ENCODE results near the gene CCDC127.
A peak's percentile ranks its signal among the peaks of the same experiment; 100 is the strongest.
"Not testable (repeated sequence)": the region's sequence is repeated elsewhere in the genome, so short reads cannot be mapped to it uniquely, and the experiment has no call there.

The CCDC127 gene

DNA sequence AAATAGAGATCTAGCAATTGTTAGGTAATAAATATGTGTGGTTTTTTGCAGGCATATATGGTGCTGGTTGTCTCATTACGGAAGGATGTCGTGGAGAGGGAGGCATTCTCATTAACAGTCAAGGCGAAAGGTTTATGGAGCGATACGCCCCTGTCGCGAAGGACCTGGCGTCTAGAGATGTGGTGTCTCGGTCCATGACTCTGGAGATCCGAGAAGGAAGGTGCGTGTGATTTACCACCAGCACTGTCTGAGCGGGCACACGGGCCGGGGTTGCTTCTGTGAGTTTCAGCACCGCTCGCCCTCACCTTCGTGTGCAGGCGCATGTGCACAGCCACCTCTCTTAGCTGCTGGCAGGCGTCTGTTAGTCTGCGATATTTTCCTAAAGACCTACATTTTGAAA lies 15.5 kb upstream of the CCDC127 start:
- not testable (repeated sequence) for DNase-seq (ENCODE audit: low spot score)

DNA sequence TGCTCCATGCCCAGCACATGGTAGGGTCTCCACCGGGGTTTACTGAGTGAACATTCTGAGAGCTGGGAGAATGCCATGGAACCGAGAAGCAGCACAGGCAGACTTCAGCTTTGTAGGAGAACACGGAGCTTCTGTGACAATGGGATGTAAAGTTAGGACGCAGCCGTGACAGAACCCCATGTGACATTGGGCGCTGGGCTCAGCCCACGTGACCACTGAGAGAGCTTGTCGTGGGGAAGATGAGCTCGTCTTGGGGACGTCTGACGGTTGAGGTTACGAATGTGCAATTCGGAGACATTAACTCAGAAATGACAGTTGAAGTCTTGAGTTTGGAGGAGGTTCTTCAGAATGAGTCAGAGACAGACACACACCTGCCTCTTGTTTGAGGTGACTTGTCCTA lies 13.7 kb upstream of the CCDC127 start:
- DNase-seq (ENCODE audit: low spot score) = no peak

DNA sequence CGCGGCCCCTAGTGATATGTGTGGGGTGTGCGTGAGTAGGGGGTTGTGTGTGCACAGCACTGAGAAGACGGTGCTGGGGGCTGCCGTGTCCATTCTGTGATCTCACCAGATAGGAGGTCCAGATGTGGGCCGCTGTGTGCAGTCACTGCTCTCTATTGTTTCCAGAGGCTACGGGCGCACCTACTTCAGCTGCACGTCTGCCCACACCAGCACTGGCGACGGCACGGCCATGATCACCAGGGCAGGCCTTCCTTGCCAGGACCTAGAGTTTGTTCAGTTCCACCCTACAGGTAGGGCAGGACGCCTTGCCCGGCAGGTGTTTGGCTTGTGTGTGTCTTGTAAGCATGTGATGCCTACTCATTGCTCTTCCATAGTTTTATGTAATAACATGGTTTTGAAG lies 12.8 kb upstream of the CCDC127 start:
- DNase-seq (ENCODE audit: low spot score) = no peak

DNA sequence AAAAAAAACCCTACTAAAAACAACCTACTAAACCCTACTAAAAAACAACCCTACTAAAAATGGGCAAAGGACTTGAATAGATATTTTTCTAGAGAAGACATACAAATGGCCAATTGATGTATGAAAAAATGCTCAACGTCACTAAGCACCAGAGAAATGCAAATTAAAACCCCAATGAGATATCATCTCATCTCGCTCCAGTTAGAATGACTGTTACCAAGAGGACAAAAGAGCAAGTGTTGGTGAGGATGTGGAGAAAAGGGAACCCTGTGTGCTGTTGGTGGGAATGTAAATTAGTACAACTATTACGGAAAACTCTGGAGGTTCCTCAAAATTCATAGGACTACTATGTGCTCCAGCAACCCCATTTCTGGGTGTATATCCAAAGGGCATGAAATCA lies 10.9 kb upstream of the CCDC127 start:
- DNase-seq (ENCODE audit: low spot score) = no peak

DNA sequence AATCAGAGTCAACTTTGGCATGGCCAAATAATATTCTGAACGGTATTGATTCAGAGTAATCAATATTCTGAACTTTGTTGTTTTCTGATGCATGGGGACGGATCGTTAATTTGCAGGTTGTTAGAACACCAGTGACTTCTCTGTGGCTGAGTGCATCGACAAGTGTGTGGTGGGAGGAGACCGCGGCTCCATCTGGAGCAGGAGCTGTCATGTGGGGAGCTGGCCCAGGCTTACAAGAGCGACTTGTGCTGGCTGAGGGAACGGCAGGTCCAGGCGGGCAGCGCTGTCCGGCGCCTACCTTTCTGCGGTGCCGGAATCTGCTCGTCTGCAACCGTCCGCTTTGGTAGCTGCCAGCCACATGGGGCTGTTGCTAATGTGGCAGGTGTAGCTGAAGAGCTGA lies 9.4 kb upstream of the CCDC127 start:
- not testable (repeated sequence) for DNase-seq (ENCODE audit: low spot score)

DNA sequence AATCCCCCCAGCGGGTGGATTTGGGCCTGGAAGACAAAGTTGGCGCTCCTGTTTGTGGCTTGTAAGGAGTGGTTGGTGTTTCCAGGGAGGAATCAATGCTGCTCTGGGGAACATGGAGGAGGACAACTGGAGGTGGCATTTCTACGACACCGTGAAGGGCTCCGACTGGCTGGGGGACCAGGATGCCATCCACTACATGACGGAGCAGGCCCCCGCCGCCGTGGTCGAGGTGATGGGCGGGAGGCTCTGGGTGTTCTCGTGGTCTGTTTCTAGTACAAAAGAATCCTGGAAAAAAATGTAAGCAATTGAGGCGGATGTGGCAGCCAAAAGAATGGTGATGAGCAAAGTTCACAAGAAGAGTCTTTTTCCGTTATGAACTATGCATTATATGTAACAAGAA lies 7.4 kb upstream of the CCDC127 start:
- no peak for DNase-seq (ENCODE audit: low spot score)

DNA sequence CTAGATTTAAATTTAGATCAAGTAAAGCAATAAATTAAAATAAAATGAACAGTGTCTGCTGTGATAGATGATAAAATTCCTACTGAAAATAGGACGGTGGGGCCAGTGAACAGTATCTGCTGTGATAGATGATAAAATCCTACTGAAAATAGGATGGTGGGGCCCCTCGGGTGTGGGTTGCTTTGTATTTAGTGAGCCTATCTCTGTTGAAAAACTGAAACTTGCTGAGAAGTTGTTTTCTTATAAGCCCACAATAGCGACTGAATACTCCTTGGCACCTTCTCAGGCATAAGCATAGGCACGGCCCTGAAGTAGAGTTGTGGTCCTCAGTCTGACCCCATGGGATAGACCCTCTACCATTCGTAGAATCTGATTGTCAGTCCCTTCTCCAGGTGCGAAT lies 5.8 kb upstream of the CCDC127 start:
- no peak for DNase-seq (ENCODE audit: low spot score)

DNA sequence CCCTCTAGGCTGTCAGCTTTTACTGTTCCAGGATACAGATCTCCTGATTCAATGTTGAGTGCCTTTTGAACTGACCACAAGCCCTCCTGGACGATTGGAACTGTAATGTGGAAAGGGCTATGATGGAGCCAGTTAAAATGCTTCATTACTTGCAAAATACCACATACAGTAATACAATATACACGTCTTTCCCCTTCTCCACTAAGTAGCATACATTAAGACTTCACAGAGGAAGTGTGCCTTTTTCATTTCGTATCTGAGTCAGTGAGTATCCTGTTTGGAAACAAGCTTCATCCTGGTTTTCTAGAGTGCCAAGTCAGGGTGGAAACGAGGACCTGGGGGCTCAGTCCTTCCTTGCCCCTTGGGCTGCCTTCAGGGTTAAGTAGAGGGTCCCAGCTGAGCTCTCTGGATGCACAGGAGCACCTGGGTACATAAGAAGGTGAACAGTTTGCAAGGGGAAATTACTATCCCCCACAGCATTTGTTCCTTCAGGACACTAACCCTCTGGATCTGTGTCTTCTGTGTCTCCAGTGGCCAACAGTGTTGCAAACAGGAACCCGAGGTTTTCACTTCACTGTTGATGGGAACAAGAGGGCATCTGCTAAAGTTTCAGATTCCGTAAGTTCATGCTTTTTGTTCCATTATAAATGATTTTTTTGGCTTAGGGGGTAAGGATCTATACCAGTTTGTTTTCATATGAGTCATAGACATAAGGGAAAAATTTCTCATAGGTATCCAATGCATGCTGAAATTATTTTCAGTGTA lies 5.2 kb upstream of the CCDC127 start:
- not testable (repeated sequence) for DNase-seq (ENCODE audit: low spot score)

DNA sequence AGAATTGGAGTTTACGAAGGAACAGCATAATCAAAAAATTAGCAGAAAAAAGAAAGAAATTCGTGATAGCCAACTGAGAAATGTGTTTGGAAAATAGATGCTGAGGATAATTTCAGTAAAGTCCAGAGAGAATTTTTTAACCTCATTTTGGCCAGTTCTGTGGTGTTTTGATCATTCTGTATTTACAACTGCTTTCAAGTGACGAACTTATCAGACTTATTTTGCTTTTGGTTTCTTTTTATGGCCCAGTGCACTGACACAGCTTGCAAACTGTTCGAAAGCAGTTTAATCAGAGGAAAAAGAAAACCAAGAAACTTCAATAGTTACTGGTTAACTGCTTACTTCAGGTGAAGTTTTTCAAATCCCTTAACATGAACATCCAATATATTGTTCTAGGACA lies 2.0 kb upstream of the CCDC127 start:
- DNase-seq (ENCODE audit: low spot score) = no peak

DNA sequence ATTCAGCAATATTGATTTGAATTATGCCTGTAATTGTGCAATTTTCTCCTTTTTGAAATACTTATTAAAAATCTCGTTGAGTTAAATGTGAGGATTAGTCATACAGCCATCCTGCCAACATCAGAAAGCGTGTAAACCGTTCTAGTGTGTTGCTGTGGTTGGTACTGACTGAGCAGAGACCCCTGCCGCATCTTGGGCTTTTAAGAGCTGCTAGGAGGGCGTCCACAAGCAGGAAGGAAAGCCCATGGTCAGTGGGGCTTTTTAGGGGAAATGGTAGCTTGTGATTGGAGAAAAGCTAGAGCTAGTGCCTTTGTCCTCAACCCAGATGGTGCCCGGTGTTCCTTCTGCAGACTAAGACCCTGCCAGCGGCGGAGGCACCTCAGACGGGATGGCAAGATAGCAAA lies 1.5 kb upstream of the CCDC127 start:
- DNase-seq (ENCODE audit: low spot score) = peak; percentile 23

DNA sequence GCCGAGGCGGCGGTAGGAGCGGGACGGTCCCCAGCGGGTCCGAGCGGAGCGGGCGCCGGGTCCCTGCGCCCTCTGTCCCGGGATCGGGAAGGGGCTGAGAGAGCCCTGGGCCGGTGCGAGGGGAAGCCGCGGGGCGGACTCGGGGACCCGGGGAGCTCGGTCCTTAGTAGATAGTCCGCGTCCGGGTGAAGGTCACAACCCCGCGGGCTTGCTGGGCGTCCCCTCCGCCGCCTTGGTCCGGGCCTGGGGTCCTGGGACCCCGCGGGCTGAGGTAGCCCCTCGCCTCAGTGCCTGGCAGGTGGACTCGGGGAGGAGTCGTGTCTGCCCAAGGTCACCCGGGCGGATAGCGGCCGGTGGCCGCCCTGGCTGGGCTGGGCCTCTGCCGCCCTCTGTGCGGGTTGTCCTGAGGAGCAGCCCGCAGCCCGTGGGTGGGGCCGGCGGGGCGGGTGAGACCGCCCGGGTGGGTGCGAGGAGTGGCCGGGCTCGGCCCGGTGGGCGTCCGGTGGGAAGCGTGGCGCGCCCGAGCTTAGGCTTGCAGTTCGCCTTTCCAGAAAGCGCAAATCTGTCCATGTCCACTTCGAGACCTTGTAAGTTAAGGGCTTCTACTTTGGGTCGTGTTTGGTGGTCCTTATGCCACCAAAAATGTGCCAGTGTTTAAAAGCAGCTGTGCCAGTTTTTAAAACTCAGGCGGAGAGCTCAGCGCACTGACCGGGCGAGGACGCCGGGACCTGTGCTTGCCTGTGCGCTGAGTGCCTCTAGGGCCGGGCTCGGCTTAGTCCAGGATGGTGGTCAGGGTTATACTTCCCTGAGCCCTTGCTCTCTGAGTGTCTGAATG lies 721 bp upstream of the CCDC127 start:
- peak; percentile 20 for DNase-seq (ENCODE audit: low spot score)

DNA sequence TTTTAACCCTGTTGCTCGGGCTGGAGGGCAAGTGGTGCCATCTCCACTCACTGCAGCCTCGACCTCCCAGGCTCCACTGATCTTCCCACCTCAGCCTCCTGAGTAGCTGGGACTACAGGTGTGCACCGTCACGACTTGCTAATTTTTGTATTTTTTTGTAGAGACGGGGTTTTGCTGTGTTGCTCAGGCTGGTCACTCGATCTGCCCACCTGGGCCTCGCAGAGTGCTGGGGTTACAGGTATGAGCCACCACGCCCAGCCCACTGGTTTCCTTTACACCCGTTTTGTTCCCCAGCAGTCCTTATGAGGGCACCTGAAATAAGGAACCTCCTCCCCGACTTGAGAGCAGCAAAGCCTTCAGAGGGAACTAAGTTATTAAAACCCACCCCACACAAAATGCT lies 1.9 kb downstream of the CCDC127 start:
- DNase-seq (ENCODE audit: low spot score) = not testable (repeated sequence)

DNA sequence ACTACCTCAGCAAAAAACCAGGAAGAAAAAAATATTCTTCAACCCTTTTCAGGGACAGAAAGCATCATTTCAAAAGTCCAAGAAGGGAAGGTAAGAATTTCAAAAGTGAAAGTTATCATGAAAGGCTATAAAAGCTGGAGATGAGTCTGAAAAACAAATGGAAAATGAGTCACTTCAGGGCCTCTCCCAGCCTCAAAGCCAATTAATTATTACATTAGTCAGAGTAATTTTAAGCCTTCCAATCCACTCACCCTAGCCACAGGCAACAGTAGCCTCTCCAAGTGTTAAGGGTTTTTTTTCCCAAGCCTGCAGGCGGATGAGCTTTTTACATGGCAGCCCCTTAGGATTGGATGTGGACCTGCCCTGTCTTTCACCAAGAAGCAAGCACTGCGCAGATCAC lies 2.7 kb downstream of the CCDC127 start:
- DNase-seq (ENCODE audit: low spot score) = not testable (repeated sequence)

DNA sequence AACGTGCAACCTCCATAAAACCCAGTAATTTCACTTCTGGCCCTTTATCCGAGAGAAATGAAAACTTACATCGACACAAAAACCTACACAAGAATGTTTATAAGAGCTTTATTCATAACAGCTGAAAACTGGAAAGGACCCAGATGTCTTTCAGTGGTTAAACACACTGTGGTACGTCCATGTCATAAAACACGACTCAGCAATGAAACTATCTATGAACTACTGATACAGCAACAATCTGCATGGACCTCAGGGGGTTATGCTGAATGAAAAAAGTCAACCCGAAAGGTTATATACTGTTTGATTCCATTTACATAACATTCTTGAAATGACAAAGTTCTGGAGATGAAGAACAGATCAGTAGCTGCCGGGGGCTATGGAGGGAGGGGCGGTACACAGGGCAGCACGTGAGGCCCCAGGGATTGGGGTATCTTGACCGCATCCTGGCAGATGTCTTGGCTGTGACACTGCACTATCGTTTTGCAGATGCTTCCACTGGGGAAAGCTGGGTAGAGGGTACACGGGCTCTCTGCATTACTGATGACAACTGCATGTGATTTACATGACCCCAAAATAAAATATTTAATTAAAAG lies 4.1 kb downstream of the CCDC127 start:
- DNase-seq (ENCODE audit: low spot score) = no peak

DNA sequence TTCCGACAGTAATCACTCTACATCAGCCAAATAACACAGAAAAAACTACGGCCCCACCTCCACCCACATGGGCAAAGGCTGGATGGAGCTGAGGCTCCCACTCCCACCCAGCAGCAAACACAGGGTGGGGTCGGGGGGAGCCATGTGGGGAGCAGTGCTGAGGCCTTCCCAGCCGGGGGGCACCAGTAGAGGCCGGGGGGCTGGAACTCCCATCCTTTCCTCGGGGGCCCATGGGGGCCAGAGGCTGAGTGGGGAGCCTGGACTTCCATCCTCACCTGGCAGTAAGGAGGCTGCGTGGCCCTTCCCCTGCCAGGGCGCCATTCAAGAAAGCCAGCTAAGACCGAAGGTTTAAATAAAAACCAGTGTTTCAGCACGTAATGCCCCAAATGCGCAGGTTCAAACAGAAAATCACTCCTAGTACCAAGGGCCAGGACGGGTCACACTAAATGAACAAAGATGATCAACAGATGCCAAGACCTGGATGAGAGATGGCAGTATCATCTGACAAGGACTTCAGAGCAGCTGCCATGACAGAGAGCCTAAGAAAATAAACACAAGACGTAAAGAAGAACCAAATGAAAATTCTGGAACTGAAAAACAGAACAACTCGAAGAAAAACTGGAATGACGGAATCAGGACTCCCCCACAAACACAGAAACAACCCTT lies 9.4 kb downstream of the CCDC127 start:
- DNase-seq (ENCODE audit: low spot score) = no peak

DNA sequence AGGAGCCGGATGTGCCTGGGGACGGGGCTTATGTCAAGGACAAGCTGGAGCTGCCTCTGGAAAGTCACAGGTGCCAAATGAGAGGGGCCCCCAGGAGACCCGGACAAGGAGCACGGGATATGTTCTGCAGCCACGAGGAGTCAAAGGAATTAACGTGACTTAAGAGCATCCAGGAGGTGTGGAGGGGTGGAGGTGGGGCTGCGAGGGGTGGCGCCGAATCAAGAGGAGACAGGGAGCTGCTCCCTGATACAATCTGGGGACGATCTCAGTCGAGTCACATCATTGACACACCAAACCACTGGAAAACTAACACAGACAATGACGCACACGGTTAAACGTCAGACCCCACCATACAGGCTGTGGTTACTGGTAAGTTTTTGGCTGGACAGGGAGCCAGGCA lies 10.4 kb downstream of the CCDC127 start:
- DNase-seq (ENCODE audit: low spot score) = no peak

DNA sequence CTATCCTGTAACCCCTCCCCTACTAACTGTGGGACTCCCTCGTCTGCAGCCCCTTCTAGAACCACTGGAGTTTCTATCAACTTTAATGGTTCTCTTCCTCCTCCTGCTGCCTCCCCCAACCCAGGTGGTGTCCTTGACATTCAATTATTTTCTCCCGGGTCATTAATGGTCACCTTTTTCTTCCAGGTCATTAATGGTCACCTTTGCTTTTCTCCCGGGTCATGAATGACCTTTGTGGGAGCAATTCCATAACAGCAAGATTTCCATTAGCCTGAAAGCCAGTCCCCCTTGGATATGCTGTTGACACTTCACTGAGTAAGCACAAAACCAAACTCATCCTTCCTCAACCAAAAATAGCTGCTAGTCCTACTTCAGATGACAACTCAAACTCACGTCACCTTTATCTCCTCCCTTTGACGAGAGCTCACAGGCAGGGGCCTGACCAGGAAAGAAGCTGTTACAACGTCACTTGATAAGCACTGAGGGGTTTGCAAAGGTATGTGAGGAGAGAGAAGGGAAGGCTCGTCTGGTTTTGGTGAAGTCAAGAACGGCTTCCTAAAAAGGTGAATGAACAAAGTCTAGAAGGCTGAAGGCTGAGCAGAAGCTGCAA lies 10.9 kb downstream of the CCDC127 start:
- DNase-seq (ENCODE audit: low spot score) = no peak

DNA sequence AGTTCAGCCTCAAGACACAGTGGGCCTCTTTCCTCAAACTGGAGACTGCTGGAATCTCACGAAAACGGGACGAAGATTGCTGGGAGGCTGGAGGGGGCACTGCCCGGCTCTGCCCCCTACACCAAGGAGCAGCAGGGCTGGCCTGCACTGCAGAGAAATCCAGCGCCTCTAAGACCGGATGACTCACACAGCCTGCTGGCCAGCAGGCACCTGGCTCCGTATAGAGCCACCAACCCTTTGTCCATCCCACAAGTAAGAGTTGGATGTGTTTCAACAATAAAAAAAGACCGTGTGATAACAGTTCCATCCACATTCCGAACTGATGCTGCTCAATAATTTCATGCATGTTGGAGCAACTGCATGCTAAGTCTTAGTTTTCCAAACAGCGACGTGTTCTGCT lies 11.5 kb downstream of the CCDC127 start:
- DNase-seq (ENCODE audit: low spot score) = peak; percentile 55

DNA sequence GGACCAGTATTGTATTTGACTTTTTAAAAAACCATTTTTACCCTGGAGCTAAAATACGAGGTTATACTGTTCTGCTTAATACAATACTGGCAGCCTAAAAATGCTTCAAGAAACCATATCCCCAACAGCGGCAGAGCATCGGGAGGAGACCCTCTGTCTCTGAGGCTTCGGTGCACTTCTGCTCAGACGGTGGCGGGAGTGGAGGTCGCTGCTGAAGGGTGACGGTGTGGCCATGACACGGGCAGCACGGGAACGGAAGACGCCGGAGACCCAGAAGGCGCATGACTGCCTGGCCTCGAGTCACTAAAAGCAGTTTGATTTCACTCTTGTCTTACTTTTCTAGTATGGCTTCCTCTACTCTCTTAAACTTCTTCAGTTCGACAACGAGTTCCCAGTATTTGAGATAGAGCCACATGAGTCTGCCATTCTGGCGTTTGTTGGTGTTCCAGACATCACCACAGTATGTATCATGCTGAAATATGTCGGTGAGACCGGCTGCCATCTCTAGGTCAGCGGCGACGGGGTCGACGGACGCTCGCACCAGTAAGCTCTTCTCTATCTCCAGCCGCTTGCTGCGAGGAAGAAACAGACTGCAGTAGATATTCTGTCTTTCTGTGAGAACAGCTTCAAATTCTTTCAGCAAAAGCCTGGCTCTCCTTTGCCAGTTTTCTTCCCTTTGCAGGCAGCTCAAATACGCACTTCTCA lies 12.8 kb downstream of the CCDC127 start:
- no peak for DNase-seq (ENCODE audit: low spot score)

DNA sequence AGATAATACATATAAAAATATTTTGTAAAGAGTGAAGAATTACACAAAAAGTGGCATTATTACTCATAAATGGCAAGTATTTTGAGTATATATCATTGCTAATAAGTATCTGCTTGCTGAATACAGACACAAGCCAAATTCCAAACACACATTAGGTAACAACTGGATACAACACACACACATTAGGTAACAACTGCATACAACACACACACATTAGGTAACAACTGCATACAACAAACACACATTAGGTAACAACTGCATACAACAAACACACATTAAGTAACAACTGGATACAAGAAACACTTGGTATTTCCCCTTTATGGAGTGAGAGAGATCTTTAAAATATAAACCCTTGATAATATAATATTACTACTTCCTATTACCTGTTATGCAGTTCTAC lies 13.5 kb downstream of the CCDC127 start:
- DNase-seq (ENCODE audit: low spot score) = no peak

DNA sequence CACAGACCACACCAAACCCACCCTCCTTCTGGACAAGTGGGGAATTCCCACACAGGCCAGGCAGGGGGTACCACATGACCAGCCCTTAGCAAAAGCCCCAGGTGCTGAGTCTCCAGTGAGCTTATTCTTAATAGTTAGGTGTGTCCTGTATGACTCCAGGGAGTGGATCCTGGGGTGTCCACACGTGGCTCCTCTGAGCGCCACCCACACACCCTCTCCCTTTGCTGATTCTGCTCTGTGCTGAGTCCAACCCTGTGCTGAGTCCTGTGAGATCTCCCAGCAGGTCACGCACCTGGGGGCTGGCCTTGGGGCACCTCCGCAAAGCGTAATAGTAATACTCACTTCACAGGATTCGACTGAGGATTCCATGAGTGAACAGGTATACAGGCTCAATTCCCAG lies 14.0 kb downstream of the CCDC127 start:
- peak; percentile 4 for DNase-seq (ENCODE audit: low spot score)

Measured in AG20443 (cell line).